Ovary (tissue), 9 donors: ENCODE data around the gene JAG1. TPM values are rescaled to one million over a fixed set of nuclear protein-coding genes. Genes with fewer than 3 reads are reported as not detected.

Experiments
- DNase-seq, 5 donors: peaks; one replicate each; pipeline ENCODE4 v3.0.0-alpha.2; 2019 to 2020
- H3K27ac ChIP-seq, 2 donors: fragments of 200-600 bp; one replicate each; pipeline versions ENCODE4 v1.5.1 to v1.8.0; 2019 to 2022
- H3K27me3 ChIP-seq: fragments of 200-600 bp; one replicate; pipeline ENCODE4 v1.8.0; 2022
- H3K36me3 ChIP-seq: fragments of 200-600 bp; sonication (generic); one replicate; pipeline ENCODE4 v1.5.1; 2019
- H3K4me1 ChIP-seq: one replicate; pipeline ENCODE4 v1.8.1; 2013; ENCODE audit warnings: mild to moderate bottlenecking, moderate library complexity; ENCODE audit not compliant: insufficient read depth
- H3K4me3 ChIP-seq: fragments of 200-600 bp; sonication (generic); one replicate; pipeline ENCODE4 v1.5.1; 2017
- H3K9me3 ChIP-seq, 2 donors: fragments of 200-600 bp in 1 of 2; sonication (generic) in 1 of 2; one replicate each; pipeline versions ENCODE4 v1.5.1 to v1.8.1; 2013 to 2019; ENCODE audit warnings: mild to moderate bottlenecking in 1 of 2, moderate library complexity in 1 of 2
- CTCF ChIP-seq, 3 donors: fragments of 450-650 bp in 2 of 3; fragments of 200-600 bp in 1 of 3; IDR thresholded peaks; one replicate each; pipeline versions ENCODE4 v1.5.1 to v1.8.0; 2016 to 2022; ENCODE audit warnings: antibody characterized with exemption in 3 of 3, mild to moderate bottlenecking in 1 of 3
- EP300 ChIP-seq: sonication (generic); formaldehyde crosslinking; IDR thresholded peaks from one replicate; pipeline ENCODE4 v1.6.1; 2017; ENCODE audit warnings: antibody characterized with exemption
- POLR2A ChIP-seq: fragments of 450-650 bp; IDR thresholded peaks from one replicate; pipeline ENCODE4 v1.6.1; 2017; ENCODE audit warnings: antibody characterized with exemption, mild to moderate bottlenecking, moderate library complexity
- WGBS, 3 donors: extraction: QIAGEN DNeasy Blood & Tissue Kit in 1 of 3; methylation state at CpG; one replicate each; pipeline versions ENCODE4 v1.1.5 to v1.1.7; 2013 to 2017; 5-methylcytosine and 5-hydroxymethylcytosine counted together
- intact Hi-C, 4 donors: fragments of 100-400 bp; cut with DNase I; formaldehyde crosslinking; loops; one replicate each; pipeline versions ENCODE4 v1.11.0 to v1.15.1; 2022 to 2023
- polyA plus RNA-seq, 2 donors: library from polyadenylated mRNA; stranded (reverse); fragments of 200-250 nt in 1 of 2; fragments of 350-450 nt in 1 of 2; fragmentation: Illumina TruSeq in 1 of 2; extraction: RNeasy Lipid Tissue Mini Kit (QIAGEN cat#74804) in 1 of 2; gene quantifications; one replicate each; pipeline ENCODE4 v1.2.3, GENCODE V29; 2013 to 2014
- total RNA-seq, 7 donors: library from RNA; depleted of rRNA in 2 of 7; stranded (reverse); fragments of >200 nt in 2 of 7; fragmentation: NEBNext Ultra II Directional in 3 of 7; extraction: Animal tissue kit (Norgen Biotek cat#: 25700) in 3 of 7; gene quantifications; one replicate each; pipeline versions ENCODE4 v1.1.0 to v1.2.4, GENCODE V29; 2016 to 2023
- donor health status: DM: no; HTN: no; CAD: no; lungs with moderate emphysema.
- donor health status: DM: no; HTN: no; CAD: no.
- donor health status: Bipolar disorder and iron deficiency.
- donor health status: DM: yes; HTN: yes; CAD: no.
- donor health status: DM: no; HTN: no; CAD: no.
- donor health status: DM: yes; HTN: yes; CAD: no.

The JAG1 gene
- total and polyA plus RNA-seq, 9 donors, result 27.1 to 69.7 (median 41.0) TPM

- 69 to 89% (median 85%) methylated on average over 3 of the region's 3 CpGs for WGBS, 3 donors
- H3K36me3 ChIP-seq, result no peaks in the 10 kb centered on the region
- intact Hi-C loops, result no loop called here
Measured at GRCh38 chr20:10626896-10627295, 46.9 kb downstream of the JAG1 start.

GRCh38 chr20:10625641-10626040, 48.2 kb downstream of the JAG1 start:
- WGBS, 3 donors, result 92 to 95% (median 94%) methylated on average over 2 of the region's 2 CpGs
- Histone ChIP-seq H3K36me3 (no peaks in the 10 kb centered on the region), H3K27ac (no peak overlapping the region), H3K9me3 (no peaks in the 10 kb centered on the region), H3K4me3 (no peak overlapping the region), H3K4me1 (no peaks in the 10 kb centered on the region), H3K27me3 (no peaks in the 10 kb centered on the region)
- no peak for DNase-seq
- intact Hi-C loops, result no loop called here
- TF ChIP-seq POLR2A, result no peak

More at GRCh38 chr20:10626896-10627295, 46.9 kb downstream of the JAG1 start:
- no peaks in the 10 kb centered on the region for H3K9me3 ChIP-seq
- H3K27ac ChIP-seq, result no peak overlapping the region
- TF ChIP-seq EP300, result no peak
- TF ChIP-seq POLR2A, result no peak
- no peak for TF ChIP-seq CTCF (IDR thresholded peaks at IDR 0.05)
- H3K4me1 ChIP-seq, result no peaks in the 10 kb centered on the region
- H3K4me3 ChIP-seq, result no peak overlapping the region
- no peaks in the 10 kb centered on the region for H3K27me3 ChIP-seq
- no peak for DNase-seq

- H3K4me3 ChIP-seq, result peak overlapping the region; percentile 24
- no peaks in the 10 kb centered on the region for H3K27me3 ChIP-seq
- peak; percentile 52 to 70 (median 60) for DNase-seq
- peak overlapping the region; percentile 26 to 63 for H3K27ac ChIP-seq
- H3K9me3 ChIP-seq, result no peaks in the 10 kb centered on the region
- TF ChIP-seq EP300 (no peak), POLR2A (no peak), CTCF (IDR thresholded peaks at IDR 0.05) (no peak)
- H3K36me3 ChIP-seq, result no peaks in the 10 kb centered on the region
- intact Hi-C loops, result no loop called here
- H3K4me1 ChIP-seq, result no peaks in the 10 kb centered on the region
- WGBS, 3 donors, result 7 to 9% (median 8%) methylated on average over 16 of the region's 16 CpGs
Measured at GRCh38 chr20:10622657-10623418, 51.0 kb downstream of the JAG1 start.

GRCh38 chr20:10621149-10621548, 52.6 kb downstream of the JAG1 start:
- Histone ChIP-seq H3K4me3 (no peak overlapping the region), H3K9me3 (no peaks in the 10 kb centered on the region), H3K36me3 (no peaks in the 10 kb centered on the region), H3K27ac (no peak overlapping the region), H3K4me1 (no peaks in the 10 kb centered on the region), H3K27me3 (no peaks in the 10 kb centered on the region)
- intact Hi-C loops, result no loop called here
- WGBS, 3 donors, result 42 to 70% (median 64%) methylated on average over 3 of the region's 3 CpGs
- DNase-seq, result no peak
- TF ChIP-seq CTCF (IDR thresholded peaks at IDR 0.05) (no peak), POLR2A (no peak), EP300 (no peak)

- H3K4me1 ChIP-seq, result no peaks in the 10 kb centered on the region
- intact Hi-C loops, result no loop called here
Measured at GRCh38 chr20:10619427-10619826, 54.4 kb downstream of the JAG1 start.

More at GRCh38 chr20:10619427-10619826, 54.4 kb downstream of the JAG1 start:
- DNase-seq, result no peak
- H3K36me3 ChIP-seq, result no peaks in the 10 kb centered on the region
- H3K27me3 ChIP-seq, result no peaks in the 10 kb centered on the region
- 49 to 68% (median 63%) methylated on average over 3 of the region's 3 CpGs for WGBS, 3 donors
- H3K9me3 ChIP-seq, result no peaks in the 10 kb centered on the region
- TF ChIP-seq CTCF (IDR thresholded peaks at IDR 0.05) (no peak), EP300 (no peak), POLR2A (no peak)
- no peak overlapping the region for H3K27ac ChIP-seq
- no peak overlapping the region for H3K4me3 ChIP-seq
